ENCODE results near the gene INPP5A.

GRCh38 chr10:132783165-132783939 lies 245.8 kb downstream of the INPP5A start:
- no peak for TF ChIP-seq TAF1 (IDR thresholded peaks at IDR 0.05; ENCODE audit: low read depth, low read length)
- TF ChIP-seq POLR2AphosphoS5 (IDR thresholded peaks at IDR 0.05; ENCODE audit: low read depth, low read length) = no peak
- TF ChIP-seq POLR2A (IDR thresholded peaks at IDR 0.05; ENCODE audit: low read depth, low read length) = no peak
